Lower leg skin (tissue), 3 donors: Measurements from ENCODE around the gene NPEPPS.

Experiments
- POLR2A ChIP-seq, 2 donors: fragments of 450-650 bp; IDR thresholded peaks; one replicate each; pipeline ENCODE4 v1.6.1; 2016 to 2017; ENCODE audit warnings: antibody characterized with exemption in 2 of 2, mild to moderate bottlenecking in 1 of 2, moderate library complexity in 1 of 2
- TF ChIP-seq, protein P1 (sequence below), 3 donors: fragments of 450-650 bp; IDR thresholded peaks; one replicate each; pipeline ENCODE4 v1.5.1; 2016; ENCODE audit warnings: antibody characterized with exemption in 3 of 3, mild to moderate bottlenecking in 3 of 3, moderate library complexity in 2 of 3

DNA sequence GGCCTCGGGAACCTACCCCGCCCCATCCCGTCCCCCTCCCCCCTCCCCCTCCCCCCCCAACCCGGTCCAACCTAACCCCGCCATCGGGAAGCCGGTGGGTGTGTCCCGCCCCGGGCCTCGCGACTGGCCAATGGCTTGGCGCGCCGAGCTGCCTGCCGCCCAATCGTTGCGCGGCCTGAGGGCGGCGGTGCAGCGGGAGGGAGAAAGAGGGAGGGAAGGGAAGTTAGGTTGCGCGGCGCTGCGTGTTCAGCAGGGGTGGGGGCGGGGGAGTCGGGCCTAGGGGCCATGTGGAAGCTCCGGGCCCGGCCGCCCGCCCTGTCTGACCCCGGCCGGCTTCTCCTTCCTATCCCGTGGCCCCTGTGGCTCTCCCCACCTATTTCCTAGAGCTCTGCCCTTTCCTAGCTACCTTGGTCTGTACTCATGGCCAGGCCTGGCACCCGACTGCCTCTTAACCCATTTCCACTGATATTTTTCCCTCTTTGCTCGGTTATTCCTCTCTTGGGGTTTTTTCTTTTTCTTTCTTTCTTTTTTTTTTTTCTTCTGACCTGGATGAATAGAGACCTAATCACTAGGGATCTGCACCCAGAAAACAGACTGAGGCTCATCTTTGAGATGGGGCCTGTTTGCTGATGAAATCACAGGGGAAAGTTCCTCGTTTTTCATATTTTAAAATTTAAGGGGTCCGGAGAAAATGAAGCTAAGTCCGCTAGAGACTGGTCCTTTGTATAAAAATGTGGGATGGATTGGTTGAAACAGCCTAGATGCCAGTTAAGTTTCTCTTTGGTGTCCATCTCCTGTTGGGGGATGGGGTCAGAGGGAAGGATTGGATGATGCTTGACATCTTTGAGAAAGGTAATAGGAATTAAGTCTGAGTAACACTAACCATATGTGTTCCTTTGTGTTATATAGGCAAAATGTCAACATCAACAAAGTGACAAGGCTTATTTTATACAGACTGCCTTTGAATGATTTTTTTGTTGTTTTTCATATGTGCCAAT lies 119.9 kb downstream of the NPEPPS start:
- TF ChIP-seq POLR2A (IDR thresholded peaks at IDR 0.05) = no peak
- TF ChIP-seq, protein P1, sequence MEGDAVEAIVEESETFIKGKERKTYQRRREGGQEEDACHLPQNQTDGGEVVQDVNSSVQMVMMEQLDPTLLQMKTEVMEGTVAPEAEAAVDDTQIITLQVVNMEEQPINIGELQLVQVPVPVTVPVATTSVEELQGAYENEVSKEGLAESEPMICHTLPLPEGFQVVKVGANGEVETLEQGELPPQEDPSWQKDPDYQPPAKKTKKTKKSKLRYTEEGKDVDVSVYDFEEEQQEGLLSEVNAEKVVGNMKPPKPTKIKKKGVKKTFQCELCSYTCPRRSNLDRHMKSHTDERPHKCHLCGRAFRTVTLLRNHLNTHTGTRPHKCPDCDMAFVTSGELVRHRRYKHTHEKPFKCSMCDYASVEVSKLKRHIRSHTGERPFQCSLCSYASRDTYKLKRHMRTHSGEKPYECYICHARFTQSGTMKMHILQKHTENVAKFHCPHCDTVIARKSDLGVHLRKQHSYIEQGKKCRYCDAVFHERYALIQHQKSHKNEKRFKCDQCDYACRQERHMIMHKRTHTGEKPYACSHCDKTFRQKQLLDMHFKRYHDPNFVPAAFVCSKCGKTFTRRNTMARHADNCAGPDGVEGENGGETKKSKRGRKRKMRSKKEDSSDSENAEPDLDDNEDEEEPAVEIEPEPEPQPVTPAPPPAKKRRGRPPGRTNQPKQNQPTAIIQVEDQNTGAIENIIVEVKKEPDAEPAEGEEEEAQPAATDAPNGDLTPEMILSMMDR (IDR thresholded peaks at IDR 0.05) = no peak
